Stimulated activated CD8-positive, alpha-beta memory T cell treated with anti-CD3 and anti-CD28 coated beads, Interleukin-4, amount 100 ng/mL, for 48 hours (primary cell): ENCODE results near the gene CLIC4.
A peak's percentile ranks its signal among the peaks of the same experiment; 100 is the strongest.
"Not testable (repeated sequence)": the region's sequence is repeated elsewhere in the genome, so short reads cannot be mapped to it uniquely, and the experiment has no call there.

ENCODE experiments used
- DNase-seq: peaks from one replicate; pipeline ENCODE4 v3.0.0-alpha.2; 2020

Gene CLIC4

DNA sequence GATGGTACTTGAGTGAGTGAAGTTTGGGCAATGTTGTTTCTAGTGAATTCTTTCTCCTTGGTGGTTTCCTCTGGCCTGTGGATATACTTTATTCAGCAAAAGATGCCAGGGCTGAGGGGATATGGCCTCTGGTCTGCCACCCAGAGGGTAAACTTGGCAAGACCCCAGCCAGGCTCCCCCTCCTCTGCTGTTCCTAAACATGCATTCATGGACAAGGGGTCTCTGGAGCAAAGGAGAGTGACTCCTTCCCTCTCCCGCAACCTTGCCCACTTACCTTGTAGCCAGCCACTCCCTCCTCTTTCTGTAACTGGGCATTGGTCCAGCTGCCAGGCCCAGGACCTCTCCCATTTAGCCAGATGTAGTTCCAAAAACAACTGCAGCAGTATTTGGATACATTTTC is 141.0 kb downstream of the CLIC4 start:
- peak; percentile 9 for DNase-seq

DNA sequence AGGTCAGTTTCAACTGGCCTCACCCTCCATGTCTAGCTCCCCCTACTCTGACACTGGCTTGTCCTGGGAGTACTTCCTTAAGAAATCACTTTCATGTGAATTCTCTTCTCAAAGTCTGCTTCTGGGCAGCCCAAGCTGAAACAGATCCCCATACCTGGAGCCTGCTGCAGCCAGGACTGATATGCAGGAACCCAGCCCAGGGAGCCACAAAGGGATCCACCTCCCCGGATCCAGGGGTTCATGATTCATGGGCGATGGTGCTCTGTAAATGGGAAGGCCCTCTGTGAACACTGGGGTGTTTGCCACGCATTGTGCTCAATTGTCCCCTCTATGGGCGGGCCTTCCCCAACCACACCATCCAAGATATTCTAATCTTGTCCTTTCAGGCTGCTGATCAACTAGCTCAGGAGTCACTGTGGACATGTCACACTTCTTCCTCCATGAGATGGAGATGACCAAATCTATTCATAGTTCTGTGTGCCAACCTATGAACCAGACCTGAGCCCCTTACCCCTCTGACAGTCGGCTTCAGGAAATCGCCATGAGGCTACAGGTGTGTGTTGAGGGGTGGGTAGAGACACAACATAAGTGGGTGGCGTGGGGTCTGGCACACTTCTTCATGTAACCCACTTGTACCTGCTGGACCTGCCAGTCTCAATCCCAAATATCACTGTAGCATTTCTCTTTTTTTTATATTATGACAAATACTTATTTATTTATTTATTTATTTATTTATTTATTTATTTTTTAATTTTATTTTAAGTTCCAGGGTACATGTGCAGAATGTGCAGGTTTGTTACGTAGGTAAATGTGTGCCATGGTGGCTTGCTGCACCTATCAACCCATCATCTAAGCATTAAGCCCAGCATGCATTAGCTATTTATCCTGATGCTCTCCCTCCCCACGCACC is 143.1 kb downstream of the CLIC4 start:
- DNase-seq: peak; percentile 16

DNA sequence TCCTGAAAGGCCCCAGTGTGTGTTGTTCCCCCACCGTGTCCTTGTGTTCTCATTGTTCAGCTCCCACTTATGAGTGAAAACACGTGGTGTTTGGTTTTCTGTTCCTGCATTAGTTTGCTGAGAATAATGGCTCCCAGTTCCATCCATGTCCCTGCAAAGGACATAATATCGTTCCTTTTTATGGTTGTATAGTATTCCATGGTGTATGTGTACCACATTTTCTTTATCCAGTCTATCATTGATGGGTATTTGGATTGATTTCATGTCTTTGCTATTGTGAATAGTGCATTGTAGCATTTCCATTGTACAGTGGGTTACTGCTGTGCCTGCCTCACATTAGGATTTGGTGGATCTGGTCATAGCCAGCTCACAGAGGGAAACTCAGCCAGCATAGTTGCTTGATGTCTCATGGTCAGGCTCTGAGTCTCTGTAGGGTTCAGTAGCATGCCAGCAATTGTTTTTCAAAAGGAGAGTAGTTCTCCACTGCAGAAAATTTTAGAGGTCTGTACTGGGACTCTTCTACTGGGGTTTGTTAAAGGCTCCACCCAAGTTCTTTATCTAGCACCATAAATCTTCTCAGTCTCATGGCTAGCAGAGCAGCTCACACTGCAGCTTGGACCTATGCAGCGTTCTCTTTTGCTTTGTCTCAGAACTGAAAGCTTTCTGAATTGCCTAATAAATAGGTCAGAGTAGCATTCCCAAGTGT is 143.9 kb downstream of the CLIC4 start:
- DNase-seq: no peak

DNA sequence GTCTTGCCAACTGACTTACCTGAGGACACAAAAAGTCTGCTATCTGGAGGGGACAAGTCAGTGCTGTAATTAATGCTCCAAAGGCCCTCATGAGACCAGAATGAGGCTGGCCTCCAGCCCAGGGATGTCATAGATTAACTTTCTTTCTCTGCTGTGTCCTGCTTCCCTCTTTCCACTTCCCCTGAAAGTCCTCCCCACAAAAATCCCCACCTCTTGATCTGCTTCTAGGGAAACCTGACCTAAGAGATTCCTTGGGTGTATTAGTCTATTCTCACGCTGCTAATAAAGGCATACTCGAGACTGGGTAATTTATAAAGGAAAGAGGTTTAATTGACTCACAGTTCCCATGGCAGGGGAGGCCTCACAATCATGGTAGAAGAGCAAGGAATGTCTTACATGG is 145.6 kb downstream of the CLIC4 start:
- no peak for DNase-seq

DNA sequence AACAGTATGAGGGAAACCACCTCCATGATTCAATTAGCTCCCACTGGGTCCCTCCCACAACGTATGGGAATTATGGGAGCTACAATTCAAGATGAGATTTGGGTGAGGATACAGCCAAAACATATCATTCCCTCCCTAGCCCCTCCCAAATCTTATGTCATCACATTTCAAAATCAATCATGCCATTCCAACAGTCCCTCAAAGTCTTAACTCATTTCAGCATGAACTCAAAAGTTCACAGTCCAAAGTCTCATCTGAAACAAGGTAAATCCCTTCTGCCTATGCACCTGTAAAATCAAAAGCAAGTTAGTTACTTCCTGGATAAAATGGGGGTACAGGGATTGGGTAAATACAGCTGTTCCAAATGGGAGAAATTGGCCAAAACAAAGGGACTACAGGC is 146.1 kb downstream of the CLIC4 start:
- not testable (repeated sequence) for DNase-seq

DNA sequence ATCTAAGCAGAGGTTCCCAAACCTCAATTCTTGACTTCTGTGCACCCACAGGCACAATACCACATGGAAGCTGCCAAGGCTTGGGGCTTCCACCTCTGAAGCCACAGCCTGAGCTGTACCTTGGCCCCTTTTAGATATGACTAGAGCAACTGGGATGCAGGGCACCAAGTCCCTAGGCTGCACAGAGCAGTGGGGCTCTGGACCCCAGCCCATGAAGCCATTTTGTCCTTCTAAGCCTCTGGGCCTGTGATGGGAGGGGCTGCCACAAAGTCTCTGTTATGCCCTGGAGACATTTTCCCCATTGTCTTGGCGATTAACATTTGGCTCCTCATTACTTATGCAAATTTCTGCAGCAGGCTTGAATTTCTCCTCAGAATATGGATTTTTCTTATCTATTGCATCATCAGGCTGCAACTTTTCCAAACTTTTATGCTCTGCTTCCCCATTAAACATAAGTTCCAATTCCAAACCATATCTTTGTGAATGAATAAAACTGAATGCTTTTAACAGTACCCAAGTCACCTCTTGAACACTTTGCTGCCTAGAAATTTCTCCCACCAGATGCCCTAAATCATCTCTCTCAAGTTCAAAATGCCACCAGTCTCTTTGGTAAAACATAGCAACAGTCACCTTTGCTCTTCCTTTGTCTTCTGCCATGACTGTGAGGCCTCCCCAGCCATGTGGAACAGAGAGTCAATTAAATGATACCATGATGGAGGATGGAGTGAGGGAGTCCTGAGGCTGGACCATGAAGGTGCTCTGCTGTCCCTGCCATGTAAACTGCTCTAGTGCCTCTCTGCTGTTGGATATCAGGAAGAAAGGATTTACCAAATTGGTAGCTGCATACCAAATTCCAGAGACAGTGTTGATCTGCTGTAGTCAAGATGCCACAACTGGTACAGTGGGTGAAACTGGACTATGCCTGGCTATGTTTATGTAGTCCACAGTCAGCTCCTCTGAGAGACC is 147.2 kb downstream of the CLIC4 start:
- peak; percentile 21 for DNase-seq

DNA sequence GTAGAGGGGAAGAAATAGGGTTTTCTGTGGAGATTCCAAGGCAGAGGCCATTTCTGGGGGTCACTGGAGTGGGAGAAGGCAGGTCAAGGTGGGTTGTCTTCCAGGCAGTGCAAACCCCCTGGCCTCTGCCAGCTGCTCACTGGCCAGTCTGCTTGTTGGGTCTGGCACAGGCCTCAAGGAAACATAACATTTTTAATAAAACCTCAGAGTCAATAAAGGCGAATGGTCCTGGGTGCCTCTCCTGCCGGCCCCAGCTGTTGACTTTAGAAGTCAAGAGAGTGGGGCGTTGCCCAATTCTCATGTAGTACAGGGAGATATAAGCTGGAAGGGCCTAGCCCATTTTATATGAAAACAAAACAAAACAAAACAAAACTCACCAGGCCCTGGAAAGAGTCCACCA is 148.2 kb downstream of the CLIC4 start:
- peak; percentile 19 for DNase-seq
